GM12874 (cell line): ENCODE measurements around the gene EXOC8.

ENCODE experiments used
- CTCF ChIP-seq: IDR thresholded peaks from 2 replicates; pipeline ENCODE4 v1.5.1; 2011; ENCODE audit warnings: low read depth, mild to moderate bottlenecking, control low read depth, low read length, moderate library complexity; ENCODE audit not compliant: insufficient read depth

EXOC8 gene

DNA sequence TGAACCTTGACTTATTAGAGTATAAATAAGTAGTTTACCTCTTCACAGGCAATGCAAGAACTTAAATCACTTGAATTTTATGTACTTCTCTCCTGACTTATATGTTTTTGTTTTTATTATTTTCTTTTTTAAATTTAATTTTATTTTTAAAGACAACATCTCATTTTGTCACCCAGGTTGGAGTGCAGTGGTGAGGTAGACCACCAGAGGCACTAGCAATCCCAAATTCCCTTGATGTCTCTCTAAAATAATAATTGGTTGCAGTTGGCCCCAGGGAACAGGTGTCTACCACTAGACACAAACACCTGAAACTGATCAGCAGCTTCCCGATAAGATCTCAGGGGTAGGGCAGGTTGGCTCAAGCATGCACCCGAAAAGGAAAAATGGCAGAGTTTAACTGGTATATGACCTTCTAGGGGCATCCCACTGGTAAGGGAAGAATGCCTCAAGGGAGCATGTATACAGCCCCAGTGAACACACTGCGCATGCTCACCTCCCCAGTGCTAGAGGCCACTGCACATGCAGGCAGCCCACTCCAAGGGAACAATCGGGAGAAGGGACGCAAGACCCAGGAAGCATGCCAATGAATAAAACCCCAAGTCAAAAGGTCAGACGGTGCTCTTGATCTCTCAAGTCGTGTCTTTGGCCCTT is 14.6 kb downstream of the EXOC8 start:
- peak; percentile 14; the same call in 1 of the 2 replicates for TF ChIP-seq CTCF

- no peak for TF ChIP-seq CTCF
Measured at GRCh38 chr1:231319080-231319479, 18.6 kb downstream of the EXOC8 start.

DNA sequence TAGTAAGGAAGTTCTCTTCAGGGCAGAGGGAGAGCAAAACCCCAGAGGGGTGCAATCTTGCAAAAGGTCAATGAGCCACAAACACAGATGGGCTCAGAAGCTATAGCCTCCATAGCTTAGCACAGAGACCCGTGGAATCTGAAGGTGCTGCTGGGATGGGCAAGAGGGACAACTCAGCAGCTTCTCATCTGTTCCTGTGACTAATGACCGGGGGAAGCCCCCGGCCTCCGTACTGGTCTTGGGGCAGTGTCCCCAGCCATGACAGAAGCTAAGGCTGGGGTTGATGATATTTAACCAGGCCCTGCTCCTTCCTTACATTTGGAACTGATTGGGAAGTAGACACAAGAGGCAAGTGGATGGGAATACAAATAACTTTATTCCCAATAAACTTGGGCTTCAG is 19.1 kb downstream of the EXOC8 start:
- TF ChIP-seq CTCF = no peak

DNA sequence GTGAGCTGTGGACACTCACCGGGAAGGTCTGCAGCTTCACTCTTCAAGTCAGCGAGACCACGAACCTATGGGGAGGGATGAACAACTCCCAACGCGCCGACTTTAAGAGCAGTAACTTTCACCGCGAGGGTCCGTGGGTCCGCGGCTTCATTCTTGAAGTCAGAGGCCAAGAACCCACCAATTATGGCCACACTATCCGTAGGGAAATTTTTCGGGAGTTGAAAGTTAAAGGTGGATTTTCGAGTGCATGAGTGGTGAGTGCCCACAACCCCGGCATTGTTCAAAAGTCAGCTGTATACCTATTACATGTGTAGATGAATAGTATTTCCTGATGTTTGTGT is 19.7 kb downstream of the EXOC8 start:
- no peak for TF ChIP-seq CTCF

- no peak for TF ChIP-seq CTCF
Measured at GRCh38 chr1:231317306-231318014, 20.2 kb downstream of the EXOC8 start.

- peak; percentile 83 for TF ChIP-seq CTCF
Measured at GRCh38 chr1:231315887-231316286, 21.8 kb downstream of the EXOC8 start.

DNA sequence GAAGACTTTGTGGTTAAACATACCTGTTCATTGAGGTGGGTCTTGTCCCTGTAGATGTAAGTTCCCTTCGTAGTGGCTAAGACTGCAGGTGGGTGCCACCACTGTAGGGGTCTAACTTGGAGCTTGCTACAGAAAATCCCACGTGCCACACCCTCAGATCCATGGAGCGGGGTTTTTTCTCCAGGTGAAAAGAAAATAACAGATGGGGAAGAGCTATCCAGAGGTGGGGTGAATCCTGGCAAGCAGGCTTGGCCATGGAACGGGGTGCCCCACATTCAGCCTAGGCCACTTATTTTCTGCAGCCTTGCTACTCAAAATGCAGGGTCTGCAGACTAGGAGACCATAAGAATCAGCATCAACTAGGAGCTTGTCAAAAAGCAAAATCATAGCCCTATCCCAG is 24.0 kb downstream of the EXOC8 start:
- TF ChIP-seq CTCF = no peak
